ENCODE measurements around the gene SNTB2. TPM values are rescaled to one million over a fixed set of nuclear protein-coding genes. Genes with fewer than 3 reads are reported as not detected.

The SNTB2 gene
- total and polyA plus RNA-seq, 10 donors, result 1.9 to 48.5 (median 28.9) TPM

DNA sequence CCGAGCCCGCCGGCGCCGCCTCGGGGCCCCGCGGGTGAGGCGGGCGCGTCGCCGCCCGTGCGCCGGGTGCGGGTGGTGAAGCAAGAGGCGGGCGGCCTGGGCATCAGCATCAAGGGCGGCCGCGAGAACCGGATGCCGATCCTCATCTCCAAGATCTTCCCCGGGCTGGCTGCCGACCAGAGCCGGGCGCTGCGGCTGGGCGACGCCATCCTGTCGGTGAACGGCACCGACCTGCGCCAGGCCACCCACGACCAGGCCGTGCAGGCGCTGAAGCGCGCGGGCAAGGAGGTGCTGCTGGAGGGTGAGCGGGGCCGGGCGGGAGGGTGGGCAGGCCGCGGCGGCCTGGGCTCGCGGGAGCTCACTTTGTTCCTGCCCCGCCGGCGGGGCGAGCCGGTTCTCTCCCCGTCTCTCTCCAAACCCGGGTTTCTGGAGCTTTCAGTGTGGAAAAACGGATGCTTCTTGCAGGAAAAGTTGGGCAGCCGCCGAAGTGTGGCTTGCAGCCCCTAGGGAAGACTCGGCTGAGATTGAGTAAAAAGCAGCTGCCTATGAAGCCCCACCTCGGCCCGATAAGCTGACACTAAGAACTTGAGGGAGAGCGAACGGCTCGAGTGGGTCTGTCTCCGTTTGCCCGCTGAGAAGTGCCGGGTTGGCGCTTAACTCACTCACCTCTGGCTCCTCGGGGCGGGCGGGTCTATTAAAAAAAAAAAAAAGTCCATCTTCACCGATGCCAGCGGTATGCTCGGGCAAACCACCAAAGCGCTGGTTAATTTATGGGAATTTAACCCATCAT, 677 bp downstream of the SNTB2 start:
- Histone ChIP-seq H3K9me3 (no peaks in the 10 kb centered on the region), H3K4me3 (peak overlapping the region; percentile 73 to 88 (median 80)), H3K4me1 (peaks cover 14 to 82% (median 52%) of the 10 kb centered on the region in 6 donors), H3K36me3 (no peaks in the 10 kb centered on the region), H3K27ac (peak overlapping the region; percentile 78 to 98 (median 95)), H3K27me3 (replicated peaks in 1 of 7) (no peaks in the 10 kb centered on the region)
- no peak for TF ChIP-seq POLR2A (IDR thresholded peaks at IDR 0.05)
- no peak for TF ChIP-seq POLR2AphosphoS5 (IDR thresholded peaks at IDR 0.05)
- TF ChIP-seq CTCF (IDR thresholded peaks at IDR 0.05 in 8 of 11, conservative IDR thresholded peaks at IDR 0.05 in 3 of 11), result no peak
- intact Hi-C loops (cut with DNase I; ENCODE audit: low total_unique reads), result no loop called here
- DNase-seq, result peak; percentile 92
- WGBS, 5 donors, result 0% methylated on average over 31 to 76 of the region's 76 CpGs

DNA sequence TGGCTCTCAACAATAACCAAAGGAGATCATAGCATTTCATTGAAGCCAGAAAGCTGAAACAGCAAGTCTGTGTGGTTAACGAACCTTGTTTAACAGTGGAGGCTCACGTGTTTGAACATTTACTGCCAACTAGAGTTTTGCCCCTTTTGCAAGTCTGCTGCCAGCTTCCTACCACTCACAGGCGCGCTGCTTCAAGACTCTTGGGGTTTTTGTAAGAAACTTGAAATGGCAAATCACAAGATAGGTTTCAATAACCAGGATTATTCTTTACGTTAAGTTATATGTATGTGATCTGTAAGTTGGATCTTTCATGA, 1.2 kb downstream of the SNTB2 start:
- no peaks in the 10 kb centered on the region for H3K27me3 ChIP-seq (replicated peaks in 1 of 7)
- no peak for DNase-seq
- peaks cover 14 to 78% (median 52%) of the 10 kb centered on the region in 6 donors for H3K4me1 ChIP-seq
- no peaks in the 10 kb centered on the region for H3K36me3 ChIP-seq
- peak overlapping the region; percentile 73 to 88 (median 80) for H3K4me3 ChIP-seq
- H3K27ac ChIP-seq, result peak overlapping the region in 7 of 8 donors; percentile 88 to 98 (median 96)
- TF ChIP-seq POLR2A (IDR thresholded peaks at IDR 0.05), result no peak
- intact Hi-C loops (cut with DNase I; ENCODE audit: low total_unique reads), result no loop called here
- H3K9me3 ChIP-seq, result no peaks in the 10 kb centered on the region
- 1 to 4% (median 3%) methylated on average over 5 of the region's 5 CpGs for WGBS, 5 donors

DNA sequence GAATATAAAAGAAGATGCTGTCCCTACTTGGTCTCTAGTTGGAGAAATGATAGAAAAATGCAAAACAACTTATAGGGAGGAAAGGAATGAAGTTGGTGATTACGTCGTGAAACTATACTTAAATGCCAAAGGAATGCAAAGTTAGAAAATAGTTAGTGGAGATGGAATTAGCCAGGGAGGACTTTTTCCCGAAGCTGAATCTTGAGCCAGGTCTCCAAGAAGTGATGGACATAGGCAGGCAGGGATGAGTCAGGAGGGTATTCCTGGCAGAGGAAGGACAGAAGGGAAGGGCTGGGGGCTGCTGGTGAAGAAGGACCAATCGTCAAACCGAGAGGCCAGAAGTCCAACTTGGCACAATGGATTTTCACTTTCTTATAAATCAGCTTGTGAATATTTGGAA, 1.8 kb downstream of the SNTB2 start:
- no peaks in the 10 kb centered on the region for H3K36me3 ChIP-seq
- 35 to 51% (median 49%) methylated on average over 5 of the region's 5 CpGs for WGBS, 5 donors
- H3K9me3 ChIP-seq, result no peaks in the 10 kb centered on the region
- no peaks in the 10 kb centered on the region for H3K27me3 ChIP-seq (replicated peaks in 1 of 7)
- DNase-seq, result no peak
- H3K27ac ChIP-seq, result peak overlapping the region in 2 of 8 donors; percentile 96 to 98
- no peak for TF ChIP-seq CTCF (IDR thresholded peaks at IDR 0.05 in 8 of 11, conservative IDR thresholded peaks at IDR 0.05 in 3 of 11)
- no peak for TF ChIP-seq POLR2AphosphoS5 (IDR thresholded peaks at IDR 0.05)
- TF ChIP-seq POLR2A (IDR thresholded peaks at IDR 0.05), result no peak
- intact Hi-C loops (cut with DNase I; ENCODE audit: low total_unique reads), result no loop called here
- H3K4me1 ChIP-seq, result peaks cover 14 to 82% (median 52%) of the 10 kb centered on the region in 6 donors
- H3K4me3 ChIP-seq, result peak overlapping the region in 6 of 8 donors; percentile 73 to 88 (median 80)

- H3K27me3 ChIP-seq (replicated peaks in 1 of 7), result no peaks in the 10 kb centered on the region
- peak overlapping the region in 4 of 8 donors; percentile 11 to 59 (median 48) for H3K27ac ChIP-seq
- no peak overlapping the region for H3K4me3 ChIP-seq
- 63 to 84% (median 81%) methylated on average over 2 of the region's 2 CpGs for WGBS, 5 donors
- no peaks in the 10 kb centered on the region for H3K36me3 ChIP-seq
- TF ChIP-seq CTCF (IDR thresholded peaks at IDR 0.05 in 8 of 11, conservative IDR thresholded peaks at IDR 0.05 in 3 of 11) (no peak), POLR2A (IDR thresholded peaks at IDR 0.05) (no peak), POLR2AphosphoS5 (IDR thresholded peaks at IDR 0.05) (no peak)
- intact Hi-C loops (cut with DNase I; ENCODE audit: low total_unique reads), result no loop called here
- no peaks in the 10 kb centered on the region for H3K9me3 ChIP-seq
- H3K4me1 ChIP-seq, result peaks cover 14 to 73% (median 55%) of the 10 kb centered on the region in 6 donors
- DNase-seq, result no peak
Measured at GRCh38 chr16:69190046-69190588, 3.2 kb downstream of the SNTB2 start.
